CD4-positive, alpha-beta T cell treated with Interleukin-15 for 4 hours (primary cell): ENCODE data around the gene FBXO3.
"Not testable (repeated sequence)": the region's sequence is repeated elsewhere in the genome, so short reads cannot be mapped to it uniquely, and the experiment has no call there.

ENCODE experiments used
- DNase-seq: peaks from one replicate; pipeline ENCODE4 v3.0.0-alpha.2; 2020; ENCODE audit warnings: low spot score

The FBXO3 gene

GRCh38 chr11:33772300-33772699, 2.0 kb downstream of the FBXO3 start:
- peak; percentile 4 for DNase-seq

- no peak for DNase-seq
Observed at GRCh38 chr11:33770236-33770635, 4.1 kb downstream of the FBXO3 start.

GRCh38 chr11:33769542-33769941, 4.8 kb downstream of the FBXO3 start:
- no peak for DNase-seq

- DNase-seq: no peak
Observed at GRCh38 chr11:33767624-33768023, 6.7 kb downstream of the FBXO3 start.

DNA sequence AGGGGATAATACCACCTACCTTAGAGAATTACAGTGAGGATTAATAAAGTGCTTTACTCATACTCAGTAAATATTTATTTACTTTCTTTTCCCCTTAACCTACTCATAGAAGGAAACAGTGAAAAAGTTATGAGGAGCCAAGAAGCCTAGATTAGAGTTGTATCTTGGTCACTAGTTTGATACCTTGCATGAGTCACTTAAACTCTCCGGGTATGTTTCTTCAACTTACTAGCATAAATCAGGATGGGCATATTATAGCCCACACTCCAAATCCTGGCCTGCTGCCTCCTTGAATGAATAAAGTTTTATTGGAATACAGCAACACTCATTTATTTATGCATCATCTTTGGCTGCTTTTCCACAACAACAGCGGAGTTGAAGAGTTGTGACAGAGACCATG, 8.2 kb downstream of the FBXO3 start:
- no peak for DNase-seq

- DNase-seq: no peak
Observed at GRCh38 chr11:33761471-33761870, 12.8 kb downstream of the FBXO3 start.

DNA sequence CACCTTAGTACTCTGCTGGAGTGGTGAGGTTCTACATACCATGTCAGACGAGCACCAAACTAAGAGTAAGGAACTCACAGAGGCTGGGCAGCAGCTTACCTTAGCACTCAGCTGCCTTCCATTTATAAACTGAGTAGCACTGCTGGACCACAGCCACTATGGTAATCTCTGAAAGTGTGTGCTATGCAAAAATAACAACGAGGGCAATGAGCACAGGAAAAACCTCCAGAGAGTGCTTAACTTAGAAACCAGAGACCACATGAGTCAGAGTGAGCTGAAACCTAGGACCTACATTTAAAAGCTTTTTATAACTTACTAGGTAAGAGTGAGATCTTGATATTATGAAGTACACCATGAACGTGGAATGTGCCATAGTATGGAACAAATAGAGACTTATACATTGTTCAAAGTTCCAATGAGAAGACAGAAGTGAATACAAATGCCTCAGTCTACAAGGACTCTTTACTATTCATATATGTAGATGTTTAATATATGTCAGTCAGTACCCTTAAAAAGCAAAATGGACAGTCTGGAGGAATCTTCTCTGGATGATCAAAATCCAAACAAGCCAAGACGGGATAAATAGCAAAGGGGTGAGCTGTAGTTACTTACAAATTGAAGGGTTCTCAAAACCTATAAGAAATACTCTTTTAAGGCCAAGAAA, 20.9 kb downstream of the FBXO3 start:
- no peak for DNase-seq

DNA sequence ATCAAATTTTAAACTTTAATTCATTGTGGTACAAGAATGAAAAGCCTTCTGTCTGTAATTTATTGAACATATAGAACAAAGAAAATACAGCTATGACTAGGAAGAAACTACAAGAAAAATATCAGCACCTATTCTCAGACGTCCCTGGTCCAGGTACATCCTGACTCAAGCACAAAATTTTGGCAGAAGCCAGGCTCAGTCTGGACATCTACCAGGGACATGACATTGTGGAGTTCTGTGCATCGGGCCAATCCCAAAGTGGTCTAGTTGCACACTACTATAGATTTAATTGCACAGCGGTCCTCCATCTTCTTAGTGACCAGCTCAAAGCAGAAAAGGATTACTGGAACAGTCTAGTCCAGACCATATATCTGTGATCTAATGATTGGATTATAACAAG, 22.4 kb downstream of the FBXO3 start:
- no peak for DNase-seq

DNA sequence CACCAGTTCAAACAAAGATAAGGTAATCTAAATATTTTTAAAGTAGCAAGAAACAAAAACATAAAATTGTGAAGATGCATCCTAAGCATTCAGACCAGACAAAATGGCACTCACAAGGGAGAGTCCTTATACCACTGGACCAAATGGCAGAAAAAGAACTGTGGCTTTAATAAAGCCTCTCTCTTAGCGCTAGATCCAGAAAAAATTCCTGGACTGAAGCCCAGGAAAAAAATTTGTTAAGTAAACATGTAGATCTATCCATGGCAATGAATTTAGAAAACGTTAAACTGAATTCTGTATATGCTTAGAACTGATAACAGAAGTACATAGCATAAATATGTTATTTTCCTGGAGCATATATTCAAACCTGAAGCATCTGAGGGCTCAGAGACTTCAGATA, 26.3 kb downstream of the FBXO3 start:
- DNase-seq: no peak

- no peak for DNase-seq
Observed at GRCh38 chr11:33743291-33743690, 31.0 kb downstream of the FBXO3 start.

- DNase-seq: peak; percentile 34
Observed at GRCh38 chr11:33742249-33742851, 32.0 kb downstream of the FBXO3 start.

DNA sequence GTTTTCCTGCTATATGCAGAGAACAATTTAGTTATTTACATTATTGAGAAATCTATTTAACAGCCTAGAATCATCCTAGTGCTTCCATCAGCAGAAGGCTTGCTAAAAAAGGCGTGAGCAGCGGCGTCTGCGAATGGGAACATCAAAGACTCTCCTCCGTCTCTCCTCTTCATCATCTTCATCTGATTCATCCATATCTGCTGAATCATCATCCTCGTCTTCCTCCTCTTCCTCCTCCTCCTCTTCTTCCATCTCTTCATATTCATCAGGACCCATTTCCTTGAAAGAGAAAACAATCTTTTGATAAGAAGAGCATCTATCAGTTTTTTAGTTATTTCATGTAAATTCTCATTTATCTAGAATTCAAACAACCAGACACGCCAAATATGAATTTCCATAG, 32.5 kb downstream of the FBXO3 start:
- no peak for DNase-seq

- no peak for DNase-seq
Observed at GRCh38 chr11:33737362-33737821, 36.9 kb downstream of the FBXO3 start.

DNA sequence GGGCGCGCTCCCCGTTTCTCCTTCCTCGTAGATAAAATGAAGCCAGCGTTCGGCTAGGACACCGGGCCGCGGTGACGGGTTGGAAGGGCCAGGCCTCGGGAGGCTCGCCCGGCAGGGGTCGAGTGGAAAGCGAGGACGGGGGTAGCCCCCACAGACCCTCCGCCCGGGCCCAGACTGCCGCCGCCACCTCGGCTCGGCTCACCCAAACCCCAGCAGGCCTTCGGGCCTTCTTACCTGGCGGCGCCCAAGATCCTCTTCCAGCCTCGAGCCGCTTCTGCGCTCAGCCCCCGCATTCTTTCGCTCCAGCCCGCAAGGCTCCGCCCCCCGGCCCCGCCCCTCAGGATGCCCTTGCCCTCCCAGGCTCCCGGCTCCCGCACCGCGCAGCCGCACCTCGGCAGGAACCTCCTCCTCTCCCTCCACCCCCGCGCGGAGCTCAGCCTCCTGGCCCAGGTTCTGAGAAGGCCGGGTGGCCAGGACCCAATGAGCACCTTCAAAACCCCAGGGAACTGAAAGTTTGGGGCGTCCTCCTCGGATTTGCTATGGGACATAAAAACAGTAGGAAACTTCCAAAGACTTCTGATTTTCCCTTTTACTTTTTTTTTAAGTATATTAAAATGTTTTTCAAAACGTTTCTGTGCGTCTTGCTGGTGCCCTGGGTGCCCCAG, 38.0 kb downstream of the FBXO3 start, which contains the start of gene CD59:
Gene CD59 (minus strand): TSS at position 276 of the 665 bp plus-strand sequence. CDS start 13,978 bp downstream, outside the sequence.
- DNase-seq: peak; percentile 87

GRCh38 chr11:33735271-33736147, 38.8 kb downstream of the FBXO3 start:
- peak; percentile 46 for DNase-seq

GRCh38 chr11:33734441-33735270, 39.7 kb downstream of the FBXO3 start:
- DNase-seq: no peak

DNA sequence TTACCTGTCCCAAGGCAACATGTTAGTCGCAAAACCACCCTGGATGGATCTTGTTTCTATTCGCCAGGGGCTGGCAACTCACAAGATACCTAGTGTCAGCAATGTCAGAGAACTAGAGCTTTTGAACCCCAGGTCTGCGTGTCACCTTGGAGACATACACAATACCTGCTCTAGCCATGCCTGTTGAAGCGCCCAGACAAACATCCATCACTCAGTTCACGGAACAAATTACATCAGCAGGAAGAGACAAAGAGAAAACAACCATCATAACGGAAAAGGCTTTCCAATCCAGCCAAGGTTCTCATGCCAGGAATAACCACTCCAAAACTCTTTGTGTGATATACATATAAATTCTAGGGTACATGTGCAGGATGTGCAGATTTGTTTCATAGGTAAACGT, 40.3 kb downstream of the FBXO3 start:
- DNase-seq: no peak

- no peak for DNase-seq
Observed at GRCh38 chr11:33731723-33732531, 42.4 kb downstream of the FBXO3 start.

DNA sequence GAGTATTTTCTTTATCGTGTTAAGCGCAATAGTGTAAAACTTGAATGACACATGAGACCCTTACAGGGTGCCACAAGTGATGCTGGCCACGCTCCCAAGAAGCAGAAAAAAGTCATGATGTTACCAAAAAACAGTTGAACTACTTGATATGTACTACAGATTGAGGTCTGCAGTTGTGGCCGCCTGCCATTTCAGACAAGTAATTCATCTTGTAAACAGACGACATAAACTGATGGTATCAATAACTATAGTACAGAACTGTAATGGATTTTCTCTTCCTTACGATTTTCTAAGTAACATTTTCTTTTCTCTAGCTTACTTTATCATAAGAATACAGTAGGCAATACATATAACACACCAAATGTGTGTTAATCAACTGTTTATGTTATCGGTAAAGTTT, 43.6 kb downstream of the FBXO3 start:
- DNase-seq: no peak

- DNase-seq: not testable (repeated sequence)
Observed at GRCh38 chr11:33729072-33729664, 45.2 kb downstream of the FBXO3 start.
